CD14-positive monocyte (primary cell): ENCODE data around the gene MED13L. TPM values are rescaled to one million over a fixed set of nuclear protein-coding genes. Genes with fewer than 3 reads are reported as not detected.

Experiments
- DNase-seq, 3 donors: peaks; one replicate each; pipeline ENCODE4 v3.0.0-alpha.2; 2011 to 2022
- H2AFZ ChIP-seq: 2 replicates; pipeline ENCODE4 v1.6.0; 2012; ENCODE audit warnings: mild to moderate bottlenecking, low read depth, low read length, inconsistent platforms; ENCODE audit not compliant: insufficient read depth, poor library complexity, severe bottlenecking
- H3K27ac ChIP-seq, 2 donors: 1 replicate in 1 of 2; 2 replicates in 1 of 2; pipeline ENCODE4 v1.5.1; 2012 to 2013; ENCODE audit warnings: low read length in 2 of 2, control low read depth in 1 of 2, inconsistent platforms in 1 of 2, low read depth in 1 of 2, mild to moderate bottlenecking in 1 of 2
- H3K27me3 ChIP-seq, 2 donors: one replicate each; pipeline versions ENCODE4 v1.6.0 to v1.6.1; 2011 to 2013; ENCODE audit warnings: low read length in 2 of 2; ENCODE audit not compliant: control insufficient read depth in 2 of 2, insufficient read depth in 2 of 2
- H3K36me3 ChIP-seq, 2 donors: replicated peaks in 1 of 2; 1 replicate in 1 of 2; 2 replicates in 1 of 2; pipeline versions ENCODE4 v1.5.1 to v1.6.1; 2012 to 2013; ENCODE audit warnings: low read length in 2 of 2, control low read depth in 1 of 2, inconsistent platforms in 1 of 2, mild to moderate bottlenecking in 1 of 2; ENCODE audit not compliant: insufficient read depth in 2 of 2, control insufficient read depth in 1 of 2
- H3K4me1 ChIP-seq, 2 donors: 1 replicate in 1 of 2; 2 replicates in 1 of 2; pipeline versions ENCODE4 v1.5.1 to v1.6.1; 2012 to 2013; ENCODE audit warnings: low read length in 2 of 2, control low read depth in 1 of 2, inconsistent platforms in 1 of 2, mild to moderate bottlenecking in 1 of 2, moderate library complexity in 1 of 2; ENCODE audit not compliant: insufficient read depth in 2 of 2, control insufficient read depth in 1 of 2
- H3K4me2 ChIP-seq: replicated peaks from 2 replicates; pipeline ENCODE3; 2012; ENCODE audit warnings: low read length, moderate library complexity, mild to moderate bottlenecking; ENCODE audit not compliant: poor library complexity, severe bottlenecking; ENCODE audit errors: extremely low read depth
- H3K4me3 ChIP-seq, 3 experiments: fragments of 200-600 bp in 1 of 3; sonication (generic) in 1 of 3; replicated peaks in 1 of 3; 1 replicate in 2 of 3; 2 replicates in 1 of 3; pipeline ENCODE4 v1.5.1; 2011 to 2013; ENCODE audit warnings: low read length in 3 of 3, mild to moderate bottlenecking in 3 of 3, control low read depth in 2 of 3, low read depth in 2 of 3, inconsistent platforms in 1 of 3, moderate library complexity in 1 of 3
- H3K79me2 ChIP-seq: 2 replicates; pipeline ENCODE4 v1.6.0; 2012; ENCODE audit warnings: mild to moderate bottlenecking, control low read depth, inconsistent platforms, low read length, moderate library complexity; ENCODE audit not compliant: insufficient read depth
- H3K9ac ChIP-seq: 2 replicates; pipeline ENCODE4 v1.6.0; 2017; ENCODE audit warnings: low read length, mild to moderate bottlenecking; ENCODE audit not compliant: insufficient read depth, poor library complexity, severe bottlenecking
- H3K9me3 ChIP-seq, 2 donors: replicated peaks in 1 of 2; 1 replicate in 1 of 2; 2 replicates in 1 of 2; pipeline versions ENCODE4 v1.5.1 to v1.6.1; 2012 to 2013; ENCODE audit warnings: low read length in 2 of 2, control low read depth in 1 of 2; ENCODE audit not compliant: control insufficient read depth in 1 of 2, insufficient read depth in 1 of 2
- H4K20me1 ChIP-seq: 2 replicates; pipeline ENCODE4 v1.6.0; 2012; ENCODE audit warnings: mild to moderate bottlenecking, low read length, control low read depth, moderate library complexity; ENCODE audit not compliant: insufficient read depth
- H3K27ac Mint-ChIP-seq, 7 donors: one replicate each; pipeline ENCODE4 v1.8.0; 2020; ENCODE audit warnings: mild to moderate bottlenecking in 7 of 7, mixed read lengths in 7 of 7, moderate library complexity in 6 of 7, inconsistent platforms in 2 of 7
- H3K27me3 Mint-ChIP-seq, 3 donors: one replicate each; pipeline ENCODE4 v1.8.0; 2021 to 2022; ENCODE audit warnings: low read depth in 3 of 3, mild to moderate bottlenecking in 3 of 3, mixed read lengths in 3 of 3, moderate library complexity in 3 of 3, inconsistent platforms in 1 of 3
- H3K36me3 Mint-ChIP-seq, 2 donors: one replicate each; pipeline ENCODE4 v1.8.0; 2020; ENCODE audit warnings: mixed read lengths in 2 of 2, inconsistent platforms in 1 of 2, mild to moderate bottlenecking in 1 of 2
- H3K4me1 Mint-ChIP-seq: one replicate; pipeline ENCODE4 v1.8.0; 2020; ENCODE audit warnings: mild to moderate bottlenecking, mixed read lengths
- H3K4me3 Mint-ChIP-seq, 2 donors: one replicate each; pipeline ENCODE4 v1.8.0; 2020; ENCODE audit warnings: mild to moderate bottlenecking in 2 of 2, mixed read lengths in 2 of 2, moderate library complexity in 1 of 2
- H3K9me3 Mint-ChIP-seq, 7 donors: one replicate each; pipeline ENCODE4 v1.8.0; 2020 to 2022; ENCODE audit warnings: mixed read lengths in 7 of 7, mild to moderate bottlenecking in 6 of 7, moderate library complexity in 6 of 7, inconsistent platforms in 2 of 7
- CTCF ChIP-seq: fragments of 200-600 bp; IDR thresholded peaks from one replicate; pipeline ENCODE4 v1.8.0; 2022; ENCODE audit warnings: antibody characterized with exemption, mild to moderate bottlenecking
- WGBS: methylation state at CpG from one replicate; pipeline ENCODE4 v1.1.5; 2013; ENCODE audit warnings: missing lambda C conversion rate; ENCODE audit not compliant: insufficient coverage; 5-methylcytosine and 5-hydroxymethylcytosine counted together
- intact Hi-C, 2 donors: fragments of 100-400 bp; cut with micrococcal nuclease; formaldehyde crosslinking; loops; one replicate each; pipeline versions ENCODE4 v1.15.0 to v1.15.1; 2023
- polyA plus RNA-seq, 3 donors: library from polyadenylated mRNA; depleted of rRNA in 1 of 3; unstranded in 2 of 3; stranded (reverse) in 1 of 3; fragments of 300-500 nt in 2 of 3; fragments of >200 nt in 1 of 3; fragmentation: Illumina TruSeq in 2 of 3; gene quantifications; 1 replicate in 2 of 3; 2 replicates in 1 of 3; pipeline ENCODE4 v1.2.3, GENCODE V29; 2012 to 2021

MED13L gene
- polyA plus RNA-seq, 3 donors: 4.4 to 42.0 (median 7.5) TPM

DNA sequence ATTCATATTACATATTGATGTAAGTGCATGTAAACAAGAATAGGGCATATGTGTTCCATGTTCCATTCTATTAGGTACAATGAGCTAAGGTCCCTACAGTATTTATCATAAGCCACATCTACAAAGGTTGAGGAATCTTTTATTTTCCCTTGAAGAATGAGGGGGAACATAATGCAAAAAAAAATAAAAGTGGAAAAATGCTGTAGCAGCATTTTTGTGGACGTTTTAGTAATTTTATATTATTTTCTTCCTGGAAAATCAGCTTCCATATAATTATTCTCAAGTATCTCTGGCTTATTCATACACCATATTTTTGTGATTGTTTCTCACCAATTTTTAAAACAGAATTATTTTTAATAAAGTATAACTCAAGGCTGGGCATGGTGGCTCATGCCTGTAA is 148.7 kb downstream of the MED13L start:
- Histone ChIP-seq H3K79me2 (peaks cover 100% of the 10 kb centered on the region), H3K36me3 (no peaks in the 10 kb centered on the region), H2AFZ (no peak overlapping the region), H3K27me3 (no peaks in the 10 kb centered on the region), H3K9me3 (no peaks in the 10 kb centered on the region), H3K27ac (no peak overlapping the region), H3K9ac (no peak overlapping the region), H3K4me1 (peaks cover 24 to 36% of the 10 kb centered on the region in 2 donors), H3K4me3 (no peak overlapping the region), H4K20me1 (peaks cover 100% of the 10 kb centered on the region), H3K4me2 (no peak overlapping the region)
- no peak for TF ChIP-seq CTCF
- intact Hi-C loops: no loop called here
- Mint-ChIP-seq H3K9me3 (no peaks in the 10 kb centered on the region), H3K4me1 (peaks cover 58% of the 10 kb centered on the region), H3K27ac (peak overlapping the region in 2 of 7 donors; percentile 37 to 72), H3K36me3 (no peaks in the 10 kb centered on the region), H3K4me3 (no peak overlapping the region), H3K27me3 (no peaks in the 10 kb centered on the region)
- DNase-seq: no peak
- no CpG with 5 or more reads among the region's 1 CpG for WGBS

GRCh38 chr12:116127859-116128258 is 149.6 kb downstream of the MED13L start:
- Histone ChIP-seq H3K27ac (peak overlapping the region in 1 of 2 donors; percentile 47), H3K4me3 (no peak overlapping the region), H3K36me3 (no peaks in the 10 kb centered on the region), H4K20me1 (peaks cover 100% of the 10 kb centered on the region), H3K9ac (no peak overlapping the region), H3K9me3 (no peaks in the 10 kb centered on the region), H3K4me2 (no peak overlapping the region), H3K27me3 (no peaks in the 10 kb centered on the region), H3K79me2 (peaks cover 100% of the 10 kb centered on the region), H3K4me1 (peaks cover 21 to 35% of the 10 kb centered on the region in 2 donors), H2AFZ (no peak overlapping the region)
- no peak overlapping the region for H3K4me3 Mint-ChIP-seq
- H3K36me3 Mint-ChIP-seq: no peaks in the 10 kb centered on the region
- peak overlapping the region; percentile 0 to 49 (median 5) for H3K27ac Mint-ChIP-seq
- H3K9me3 Mint-ChIP-seq: no peaks in the 10 kb centered on the region
- no peaks in the 10 kb centered on the region for H3K27me3 Mint-ChIP-seq
- intact Hi-C loops: no loop called here
- WGBS: 100% methylated on average over 1 of the region's 2 CpGs
- TF ChIP-seq CTCF: no peak
- DNase-seq: no peak
- H3K4me1 Mint-ChIP-seq: peaks cover 57% of the 10 kb centered on the region
